ENCODE data around the gene EXOC6B.

EXOC6B gene

GRCh38 chr2:72340665-72341064 lies 485.2 kb downstream of the EXOC6B start:
- ChIA-PET CTCF (interaction anchor here (1.1 kb wide), 1 partner anchor 15 kb away, joined by 9 read pairs; no protein-coding TSS in a partner anchor), POLR2A (no interaction called here)
- Histone ChIP-seq H3K9me3 (ENCODE audit: control insufficient read depth, insufficient read depth, low read depth, low read length) (no peaks in the 10 kb centered on the region), H3K36me3 (ENCODE audit: control insufficient read depth in 2 of 2, insufficient read depth in 1 of 2, low read length in 2 of 2) (no peaks in the 10 kb centered on the region), H3K4me1 (ENCODE audit: control insufficient read depth, insufficient read depth, low read length) (no peaks in the 10 kb centered on the region), H3K27ac (ENCODE audit: extremely low read depth, low read depth, low read length) (no peak overlapping the region), H3K4me3 (ENCODE audit: low read depth, low read length) (no peak overlapping the region)
- peak; percentile 43; the same call in 1 of the 2 replicates for TF ChIP-seq SCRT2 (tag by site-specific recombination; IDR thresholded peaks at IDR 0.05)
- no peak for TF ChIP-seq ZNF501 (tag by site-specific recombination; IDR thresholded peaks at IDR 0.05)

- Histone ChIP-seq H3K36me3 (ENCODE audit: control insufficient read depth in 2 of 2, insufficient read depth in 1 of 2, low read length in 2 of 2) (no peaks in the 10 kb centered on the region), H3K27ac (ENCODE audit: extremely low read depth, low read depth, low read length) (no peak overlapping the region), H3K4me1 (ENCODE audit: control insufficient read depth, insufficient read depth, low read length) (no peaks in the 10 kb centered on the region), H3K9me3 (ENCODE audit: control insufficient read depth, insufficient read depth, low read depth, low read length) (no peaks in the 10 kb centered on the region), H3K4me3 (ENCODE audit: low read depth, low read length) (no peak overlapping the region)
- ChIA-PET POLR2A (no interaction called here), CTCF (interaction anchor here (0.6 to 1.6 kb wide), 3 partner anchors 12 to 113 kb away, joined by 3 to 7 read pairs (median 6); no protein-coding TSS in a partner anchor)
- TF ChIP-seq ELK4 (IDR thresholded peaks at IDR 0.05; ENCODE audit: borderline replicate concordance, low read depth, low read length), result no peak
These were observed 487.8 kb downstream of the EXOC6B start for GRCh38 chr2:72338076-72338475.

GRCh38 chr2:72332720-72333119 lies 493.1 kb downstream of the EXOC6B start:
- Histone ChIP-seq H3K27ac (ENCODE audit: extremely low read depth, low read depth, low read length) (no peak overlapping the region), H3K4me1 (ENCODE audit: control insufficient read depth, insufficient read depth, low read length) (no peaks in the 10 kb centered on the region), H3K9me3 (ENCODE audit: control insufficient read depth, insufficient read depth, low read depth, low read length) (no peaks in the 10 kb centered on the region), H3K36me3 (ENCODE audit: control insufficient read depth in 2 of 2, insufficient read depth in 1 of 2, low read length in 2 of 2) (no peaks in the 10 kb centered on the region), H3K4me3 (ENCODE audit: low read depth, low read length) (no peak overlapping the region)
- ChIA-PET CTCF (no interaction called here), POLR2A (no interaction called here)
- TF ChIP-seq TCF7L2 (IDR thresholded peaks at IDR 0.05; ENCODE audit: borderline replicate concordance, low read depth, low read length), result no peak

- no peaks in the 10 kb centered on the region for H3K9me3 ChIP-seq (ENCODE audit: control insufficient read depth, insufficient read depth, low read depth, low read length)
- CTCF ChIA-PET, result interaction anchor here (0.8 to 1.5 kb wide), 2 partner anchors 15 to 249 kb away, joined by 3 to 4 read pairs; no protein-coding TSS in a partner anchor
- POLR2A ChIA-PET, result no interaction called here
- H3K4me3 ChIP-seq (ENCODE audit: low read depth, low read length), result no peak overlapping the region
- TF ChIP-seq ZNF580 (tag by site-specific recombination; IDR thresholded peaks at IDR 0.05) (no peak), ZNF354C (tag by site-specific recombination; IDR thresholded peaks at IDR 0.05; ENCODE audit: borderline replicate concordance, low read depth) (no peak), ZNF23 (tag by site-specific recombination; IDR thresholded peaks at IDR 0.05; ENCODE audit: borderline replicate concordance) (no peak), REPIN1 (tag by site-specific recombination; IDR thresholded peaks at IDR 0.05; ENCODE audit: low read depth) (no peak), TCF7L2 (IDR thresholded peaks at IDR 0.05; ENCODE audit: borderline replicate concordance, low read depth, low read length) (no peak), ZNF660 (tag by site-specific recombination; IDR thresholded peaks at IDR 0.05) (no peak), IKZF3 (tag by site-specific recombination; IDR thresholded peaks at IDR 0.05) (no peak)
- no peak overlapping the region for H3K27ac ChIP-seq (ENCODE audit: extremely low read depth, low read depth, low read length)
- H3K4me1 ChIP-seq (ENCODE audit: control insufficient read depth, insufficient read depth, low read length), result no peaks in the 10 kb centered on the region
- H3K36me3 ChIP-seq (ENCODE audit: control insufficient read depth in 2 of 2, insufficient read depth in 1 of 2, low read length in 2 of 2), result no peaks in the 10 kb centered on the region
These were observed 495.2 kb downstream of the EXOC6B start for GRCh38 chr2:72330652-72331051.

- Histone ChIP-seq H3K9me3 (ENCODE audit: control insufficient read depth, insufficient read depth, low read depth, low read length) (no peaks in the 10 kb centered on the region), H3K36me3 (ENCODE audit: control insufficient read depth in 2 of 2, insufficient read depth in 1 of 2, low read length in 2 of 2) (no peaks in the 10 kb centered on the region), H3K4me1 (ENCODE audit: control insufficient read depth, insufficient read depth, low read length) (no peaks in the 10 kb centered on the region), H3K4me3 (ENCODE audit: low read depth, low read length) (no peak overlapping the region), H3K27ac (ENCODE audit: extremely low read depth, low read depth, low read length) (no peak overlapping the region)
- TF ChIP-seq ZNF366 (tag by site-specific recombination; conservative IDR thresholded peaks at IDR 0.05) (no peak), ZNF555 (tag by site-specific recombination; conservative IDR thresholded peaks at IDR 0.05) (no peak), ZNF660 (tag by site-specific recombination; IDR thresholded peaks at IDR 0.05) (no peak), ZNF529 (tag by site-specific recombination; IDR thresholded peaks at IDR 0.05; ENCODE audit: insufficient replicate concordance) (no peak), ZNF530 (tag by site-specific recombination; IDR thresholded peaks at IDR 0.05; ENCODE audit: low read depth) (no peak), ZNF701 (tag by site-specific recombination; IDR thresholded peaks at IDR 0.05) (no peak), ZNF580 (tag by site-specific recombination; IDR thresholded peaks at IDR 0.05) (no peak), ZNF239 (tag by site-specific recombination; IDR thresholded peaks at IDR 0.05) (no peak), ZNF416 (tag by site-specific recombination; IDR thresholded peaks at IDR 0.05) (no peak), HOXA7 (CRISPR knock-in tag; IDR thresholded peaks at IDR 0.05; ENCODE audit: borderline replicate concordance) (no peak), ZNF391 (tag by site-specific recombination; IDR thresholded peaks at IDR 0.05; ENCODE audit: borderline replicate concordance, low read depth) (no peak)
- CTCF ChIA-PET, result interaction anchor here (1.2 to 1.8 kb wide), 3 partner anchors 14 to 177 kb away, joined by 4 to 9 read pairs (median 6); no protein-coding TSS in a partner anchor
- POLR2A ChIA-PET, result no interaction called here
These were observed 499.1 kb downstream of the EXOC6B start for GRCh38 chr2:72326759-72327158.
